Stimulated activated memory B cell treated with anti-CD40 and anti-IgM and Interleukin-4, amounts not matched to agents 10 μg/mL and 1 μg/mL and 100 μg/mL, for 72 hours (primary cell): ENCODE measurements around the gene GLB1L3.

Source experiments
- ATAC-seq: fragments of 150-1000 bp; cut with Tn5 transposase; 2 replicates; pipeline ENCODE4 v1.10.0; 2021
- H3K27ac Mint-ChIP-seq: one replicate; pipeline ENCODE4 v1.8.0; 2022; ENCODE audit warnings: mild to moderate bottlenecking, mixed read lengths
- H3K27me3 Mint-ChIP-seq: one replicate; pipeline ENCODE4 v1.8.0; 2022; ENCODE audit warnings: mixed read lengths
- H3K36me3 Mint-ChIP-seq: one replicate; pipeline ENCODE4 v1.8.0; 2022; ENCODE audit warnings: mixed read lengths
- H3K4me1 Mint-ChIP-seq: one replicate; pipeline ENCODE4 v1.8.0; 2022; ENCODE audit warnings: mixed read lengths
- H3K4me3 Mint-ChIP-seq: one replicate; pipeline ENCODE4 v1.8.0; 2022; ENCODE audit warnings: mild to moderate bottlenecking, moderate library complexity, mixed read lengths
- H3K9me3 Mint-ChIP-seq: one replicate; pipeline ENCODE4 v1.8.0; 2022; ENCODE audit warnings: mixed read lengths

GLB1L3 gene

GRCh38 chr11:134364261-134364660 lies 88.1 kb downstream of the GLB1L3 start:
- ATAC-seq: no peak
- Mint-ChIP-seq H3K36me3 (no peaks in the 10 kb centered on the region), H3K27me3 (peaks cover 54% of the 10 kb centered on the region), H3K9me3 (no peaks in the 10 kb centered on the region), H3K4me3 (no peak overlapping the region), H3K27ac (no peak overlapping the region), H3K4me1 (peaks cover 8% of the 10 kb centered on the region)

GRCh38 chr11:134365011-134365925 lies 89.1 kb downstream of the GLB1L3 start:
- H3K27me3 Mint-ChIP-seq: peaks cover 44% of the 10 kb centered on the region
- H3K4me3 Mint-ChIP-seq: no peak overlapping the region
- H3K9me3 Mint-ChIP-seq: no peaks in the 10 kb centered on the region
- H3K27ac Mint-ChIP-seq: no peak overlapping the region
- H3K36me3 Mint-ChIP-seq: no peaks in the 10 kb centered on the region
- ATAC-seq: no peak
- H3K4me1 Mint-ChIP-seq: peaks cover 8% of the 10 kb centered on the region

GRCh38 chr11:134366254-134366653 lies 90.1 kb downstream of the GLB1L3 start:
- Mint-ChIP-seq H3K36me3 (no peaks in the 10 kb centered on the region), H3K9me3 (no peaks in the 10 kb centered on the region), H3K4me1 (peaks cover 7% of the 10 kb centered on the region), H3K4me3 (no peak overlapping the region), H3K27ac (no peak overlapping the region), H3K27me3 (peaks cover 34% of the 10 kb centered on the region)
- ATAC-seq: no peak

GRCh38 chr11:134367781-134368180 lies 91.6 kb downstream of the GLB1L3 start:
- no peaks in the 10 kb centered on the region for H3K4me1 Mint-ChIP-seq
- H3K4me3 Mint-ChIP-seq: no peak overlapping the region
- peaks cover 23% of the 10 kb centered on the region for H3K27me3 Mint-ChIP-seq
- no peaks in the 10 kb centered on the region for H3K36me3 Mint-ChIP-seq
- ATAC-seq: no peak
- no peak overlapping the region for H3K27ac Mint-ChIP-seq
- H3K9me3 Mint-ChIP-seq: no peaks in the 10 kb centered on the region
